ENCODE measurements around the gene HOXD10.

HOXD10 gene

GRCh38 chr2:176096243-176096985, 20.2 kb upstream of the HOXD10 start:
- no peak for DNase-seq (ENCODE audit: low read depth in 2 of 2)

GRCh38 chr2:176096986-176097819, 19.4 kb upstream of the HOXD10 start:
- peak; percentile 37 to 40 for DNase-seq (ENCODE audit: low read depth in 2 of 2)

- no peak for DNase-seq (ENCODE audit: low read depth in 2 of 2)
Observed at GRCh38 chr2:176097820-176098365, 18.7 kb upstream of the HOXD10 start.

GRCh38 chr2:176098366-176099158, 18.0 kb upstream of the HOXD10 start:
- DNase-seq (ENCODE audit: low read depth in 2 of 2): no peak

GRCh38 chr2:176099159-176099727, 17.3 kb upstream of the HOXD10 start:
- no peak for DNase-seq (ENCODE audit: low read depth in 2 of 2)

GRCh38 chr2:176099728-176100546, 16.6 kb upstream of the HOXD10 start, which contains the start of gene HOXD12:
Gene HOXD12 (plus strand): TSS chr2:176099795. CDS start chr2:176099802, 7 bp downstream.
- DNase-seq (ENCODE audit: low read depth in 2 of 2): no peak

- DNase-seq (ENCODE audit: low read depth in 2 of 2): no peak
Observed at GRCh38 chr2:176100547-176101140, 15.9 kb upstream of the HOXD10 start.

GRCh38 chr2:176101216-176101830, 15.3 kb upstream of the HOXD10 start:
- DNase-seq (ENCODE audit: low read depth in 2 of 2): no peak

GRCh38 chr2:176101842-176102241, 14.7 kb upstream of the HOXD10 start:
- DNase-seq (ENCODE audit: low read depth in 2 of 2): no peak

GRCh38 chr2:176102309-176102866, 14.2 kb upstream of the HOXD10 start:
- DNase-seq (ENCODE audit: low read depth in 2 of 2): no peak

- DNase-seq (ENCODE audit: low read depth in 2 of 2): no peak
Observed at GRCh38 chr2:176103194-176103593, 13.4 kb upstream of the HOXD10 start.

- no peak for DNase-seq (ENCODE audit: low read depth in 2 of 2)
Observed at GRCh38 chr2:176103742-176104315, 12.7 kb upstream of the HOXD10 start.

GRCh38 chr2:176104316-176105077, 12.1 kb upstream of the HOXD10 start:
- DNase-seq (ENCODE audit: low read depth in 2 of 2): no peak

GRCh38 chr2:176105078-176105729, 11.4 kb upstream of the HOXD10 start:
- no peak for DNase-seq (ENCODE audit: low read depth in 2 of 2)

GRCh38 chr2:176105730-176106580, 10.6 kb upstream of the HOXD10 start:
- DNase-seq (ENCODE audit: low read depth in 2 of 2): no peak

- DNase-seq (ENCODE audit: low read depth in 2 of 2): no peak
Observed at GRCh38 chr2:176106581-176107539, 9.7 kb upstream of the HOXD10 start, which contains the start of gene HOXD11. Gene HOXD11 (plus strand): TSS chr2:176107280. CDS start chr2:176107356, 76 bp downstream.
